Measurements from ENCODE around the gene BMPR1A.

GRCh38 chr10:86757113-86757972 is 924 bp downstream of the BMPR1A start:
- no peak for TF ChIP-seq CTCF (IDR thresholded peaks at IDR 0.05)
- TF ChIP-seq POLR2A (IDR thresholded peaks at IDR 0.05): no peak

Measured in lower leg skin (tissue), 3 donors.